CD8-positive, alpha-beta memory T cell (primary cell): ENCODE measurements around the gene TMEM135. TPM values are rescaled to one million over a fixed set of nuclear protein-coding genes. Genes with fewer than 3 reads are reported as not detected.
A peak's percentile ranks its signal among the peaks of the same experiment; 100 is the strongest.
"Not testable (repeated sequence)": the region's sequence is repeated elsewhere in the genome, so short reads cannot be mapped to it uniquely, and the experiment has no call there.

Experiments
- CTCF ChIA-PET: fragments of 350-600 bp; sonication (Branson Sonifier 250); formaldehyde crosslinking; loops from one replicate; lab custom pipeline; 2021; ENCODE audit warnings: antibody characterized with exemption; lab: Charles Lee
- POLR2A ChIA-PET: fragments of 350-600 bp; sonication (Branson Sonifier 250); formaldehyde crosslinking; loops from one replicate; lab custom pipeline; 2021; ENCODE audit warnings: antibody characterized with exemption; lab: Charles Lee
- DNase-seq, 5 donors: peaks; one replicate each; pipeline versions ENCODE4 v3.0.0 to v3.0.0-alpha.2; 2020 to 2022; ENCODE audit warnings: mixed read lengths in 1 of 5
- H3K27ac ChIP-seq: one replicate; pipeline ENCODE4 v1.7.0; 2013; ENCODE audit warnings: low read depth, mild to moderate bottlenecking, low read length, moderate library complexity
- H3K27me3 ChIP-seq: 2 replicates; pipeline ENCODE4 v1.7.0; 2013; ENCODE audit warnings: low read length, mild to moderate bottlenecking; ENCODE audit not compliant: insufficient read depth, poor library complexity, severe bottlenecking
- H3K36me3 ChIP-seq: 2 replicates; pipeline ENCODE4 v1.7.0; 2013; ENCODE audit warnings: mild to moderate bottlenecking, low read length, moderate library complexity; ENCODE audit not compliant: insufficient read depth
- H3K4me1 ChIP-seq: 2 replicates; pipeline ENCODE4 v1.7.0; 2013; ENCODE audit warnings: mild to moderate bottlenecking, low read length, moderate library complexity; ENCODE audit not compliant: insufficient read depth
- H3K4me3 ChIP-seq: 2 replicates; pipeline ENCODE4 v1.7.0; 2013; ENCODE audit warnings: mild to moderate bottlenecking, low read length
- H3K9me3 ChIP-seq: 2 replicates; pipeline ENCODE4 v1.7.0; 2013; ENCODE audit warnings: mild to moderate bottlenecking, low read length
- H3K27ac Mint-ChIP-seq, 8 donors: one replicate each; pipeline ENCODE4 v1.8.0; 2020 to 2021; ENCODE audit warnings: mixed read lengths in 8 of 8, mild to moderate bottlenecking in 6 of 8, inconsistent platforms in 3 of 8, moderate library complexity in 3 of 8
- H3K27me3 Mint-ChIP-seq, 2 donors: one replicate each; pipeline ENCODE4 v1.8.0; 2020 to 2021; ENCODE audit warnings: mixed read lengths in 2 of 2, mild to moderate bottlenecking in 1 of 2, moderate library complexity in 1 of 2
- H3K36me3 Mint-ChIP-seq, 3 donors: one replicate each; pipeline ENCODE4 v1.8.0; 2020 to 2021; ENCODE audit warnings: mixed read lengths in 3 of 3, inconsistent platforms in 1 of 3, mild to moderate bottlenecking in 1 of 3
- H3K4me1 Mint-ChIP-seq, 3 donors: one replicate each; pipeline ENCODE4 v1.8.0; 2020 to 2021; ENCODE audit warnings: mixed read lengths in 3 of 3, inconsistent platforms in 1 of 3, mild to moderate bottlenecking in 1 of 3
- H3K4me3 Mint-ChIP-seq, 7 donors: one replicate each; pipeline ENCODE4 v1.8.0; 2020 to 2021; ENCODE audit warnings: mixed read lengths in 7 of 7, mild to moderate bottlenecking in 6 of 7, moderate library complexity in 4 of 7, inconsistent platforms in 2 of 7
- H3K9me3 Mint-ChIP-seq, 5 donors: one replicate each; pipeline ENCODE4 v1.8.0; 2020 to 2022; ENCODE audit warnings: mixed read lengths in 5 of 5, mild to moderate bottlenecking in 3 of 5, moderate library complexity in 2 of 5, inconsistent platforms in 1 of 5
- polyA plus RNA-seq: library from polyadenylated mRNA; unstranded; fragments of 300-500 nt; fragmentation: Illumina TruSeq; gene quantifications from one replicate; pipeline ENCODE4 v1.2.3, GENCODE V29; 2021
- total RNA-seq, 2 experiments: library from RNA; stranded (reverse); gene quantifications; one replicate each; pipeline ENCODE4 v1.2.3, GENCODE V29; 2021

Gene TMEM135
- total and polyA plus RNA-seq, 3 experiments from 2014 or later = 5.9 to 18.8 (median 12.9) TPM

- Mint-ChIP-seq H3K36me3 (no peaks in the 10 kb centered on the region), H3K9me3 (no peaks in the 10 kb centered on the region), H3K27me3 (no peaks in the 10 kb centered on the region), H3K4me3 (peak overlapping the region in 1 of 7 donors; percentile 63), H3K27ac (peak overlapping the region in 1 of 8 donors; percentile 6), H3K4me1 (peaks cover 0 to 2% (median 0%) of the 10 kb centered on the region in 3 donors)
- CTCF ChIA-PET = no interaction called here
- no peak for DNase-seq
- Histone ChIP-seq H3K4me1 (no peaks in the 10 kb centered on the region), H3K36me3 (no peaks in the 10 kb centered on the region), H3K4me3 (no peak overlapping the region), H3K27me3 (no peaks in the 10 kb centered on the region), H3K9me3 (no peaks in the 10 kb centered on the region), H3K27ac (no peak overlapping the region)
- POLR2A ChIA-PET = no interaction called here
Observed at GRCh38 chr11:87266751-87267150, 229.0 kb downstream of the TMEM135 start.

GRCh38 chr11:87271951-87272350 is 234.2 kb downstream of the TMEM135 start:
- H3K9me3 Mint-ChIP-seq, DNase-seq, H3K4me1 Mint-ChIP-seq, H3K27ac ChIP-seq, H3K27me3 Mint-ChIP-seq, H3K36me3 ChIP-seq, H3K9me3 ChIP-seq, H3K27ac Mint-ChIP-seq, H3K4me3 ChIP-seq, H3K27me3 ChIP-seq, H3K36me3 Mint-ChIP-seq, POLR2A ChIA-PET, H3K4me1 ChIP-seq, H3K4me3 Mint-ChIP-seq, CTCF ChIA-PET: not testable (repeated sequence)

GRCh38 chr11:87275176-87275575 is 237.4 kb downstream of the TMEM135 start:
- DNase-seq = no peak
- Histone ChIP-seq H3K27ac (no peak overlapping the region), H3K27me3 (no peaks in the 10 kb centered on the region), H3K36me3 (no peaks in the 10 kb centered on the region), H3K4me3 (no peak overlapping the region), H3K4me1 (no peaks in the 10 kb centered on the region), H3K9me3 (no peaks in the 10 kb centered on the region)
- no peak overlapping the region for H3K4me3 Mint-ChIP-seq
- POLR2A ChIA-PET = no interaction called here
- no peaks in the 10 kb centered on the region for H3K27me3 Mint-ChIP-seq
- no peak overlapping the region for H3K27ac Mint-ChIP-seq
- H3K36me3 Mint-ChIP-seq = no peaks in the 10 kb centered on the region
- no peaks in the 10 kb centered on the region for H3K4me1 Mint-ChIP-seq
- CTCF ChIA-PET = no interaction called here
- H3K9me3 Mint-ChIP-seq = no peaks in the 10 kb centered on the region

- H3K36me3 ChIP-seq = no peaks in the 10 kb centered on the region
- no peaks in the 10 kb centered on the region for H3K27me3 ChIP-seq
- H3K4me1 Mint-ChIP-seq = peaks cover 0 to 2% (median 0%) of the 10 kb centered on the region in 3 donors
Observed at GRCh38 chr11:87280143-87280542, 242.4 kb downstream of the TMEM135 start.

GRCh38 chr11:87281496-87281895 is 243.8 kb downstream of the TMEM135 start:
- Mint-ChIP-seq H3K36me3 (peaks cover 0 to 6% (median 0%) of the 10 kb centered on the region in 3 donors), H3K4me3 (no peak overlapping the region), H3K27ac (no peak overlapping the region), H3K9me3 (no peaks in the 10 kb centered on the region), H3K4me1 (peaks cover 0 to 2% (median 0%) of the 10 kb centered on the region in 3 donors), H3K27me3 (no peaks in the 10 kb centered on the region)
- no peak overlapping the region for H3K4me3 ChIP-seq
- no peaks in the 10 kb centered on the region for H3K4me1 ChIP-seq
- H3K27me3 ChIP-seq = no peaks in the 10 kb centered on the region
- H3K36me3 ChIP-seq = no peaks in the 10 kb centered on the region
- no peak overlapping the region for H3K27ac ChIP-seq
- ChIA-PET CTCF (no interaction called here), POLR2A (no interaction called here)
- no peak for DNase-seq
- H3K9me3 ChIP-seq = no peaks in the 10 kb centered on the region

More at GRCh38 chr11:87280143-87280542, 242.4 kb downstream of the TMEM135 start:
- Mint-ChIP-seq H3K9me3 (no peaks in the 10 kb centered on the region), H3K27me3 (no peaks in the 10 kb centered on the region), H3K4me3 (no peak overlapping the region), H3K27ac (no peak overlapping the region), H3K36me3 (peaks cover 0 to under 1% (median 0%) of the 10 kb centered on the region in 3 donors)
- no peak overlapping the region for H3K4me3 ChIP-seq
- no peaks in the 10 kb centered on the region for H3K4me1 ChIP-seq
- POLR2A ChIA-PET = no interaction called here
- CTCF ChIA-PET = no interaction called here
- DNase-seq = no peak
- H3K9me3 ChIP-seq = no peaks in the 10 kb centered on the region
- no peak overlapping the region for H3K27ac ChIP-seq

- Mint-ChIP-seq H3K9me3 (no peaks in the 10 kb centered on the region), H3K27me3 (no peaks in the 10 kb centered on the region), H3K27ac (no peak overlapping the region), H3K4me1 (peaks cover 0 to 2% (median 0%) of the 10 kb centered on the region in 3 donors), H3K4me3 (no peak overlapping the region), H3K36me3 (peaks cover 0 to 6% (median 0%) of the 10 kb centered on the region in 3 donors)
- ChIA-PET CTCF (no interaction called here), POLR2A (no interaction called here)
- no peak for DNase-seq
- no peaks in the 10 kb centered on the region for H3K27me3 ChIP-seq
- no peak overlapping the region for H3K4me3 ChIP-seq
- H3K9me3 ChIP-seq = no peaks in the 10 kb centered on the region
- H3K36me3 ChIP-seq = no peaks in the 10 kb centered on the region
- H3K4me1 ChIP-seq = no peaks in the 10 kb centered on the region
- no peak overlapping the region for H3K27ac ChIP-seq
Observed at GRCh38 chr11:87284306-87284705, 246.6 kb downstream of the TMEM135 start.

- DNase-seq, H3K27ac Mint-ChIP-seq, H3K27me3 ChIP-seq, H3K4me1 Mint-ChIP-seq, H3K4me3 Mint-ChIP-seq, POLR2A ChIA-PET, H3K9me3 ChIP-seq, H3K4me3 ChIP-seq, H3K27ac ChIP-seq, H3K9me3 Mint-ChIP-seq, H3K27me3 Mint-ChIP-seq, H3K36me3 ChIP-seq, H3K4me1 ChIP-seq, H3K36me3 Mint-ChIP-seq: not testable (repeated sequence)
- CTCF ChIA-PET = interaction anchor here (1.8 to 2.2 kb wide), 2 partner anchors 290 to 346 kb away, joined by 5 to 7 read pairs; no protein-coding TSS in a partner anchor
Observed at GRCh38 chr11:87285674-87286073, 247.9 kb downstream of the TMEM135 start.

GRCh38 chr11:87286338-87286737 is 248.6 kb downstream of the TMEM135 start:
- DNase-seq = no peak
- no peak overlapping the region for H3K27ac ChIP-seq
- no peaks in the 10 kb centered on the region for H3K27me3 Mint-ChIP-seq
- peaks cover 0 to 7% (median 0%) of the 10 kb centered on the region in 3 donors for H3K36me3 Mint-ChIP-seq
- H3K36me3 ChIP-seq = no peaks in the 10 kb centered on the region
- no peaks in the 10 kb centered on the region for H3K9me3 Mint-ChIP-seq
- no peak overlapping the region for H3K27ac Mint-ChIP-seq
- no peaks in the 10 kb centered on the region for H3K4me1 ChIP-seq
- no peak overlapping the region for H3K4me3 Mint-ChIP-seq
- no peaks in the 10 kb centered on the region for H3K4me1 Mint-ChIP-seq
- no peaks in the 10 kb centered on the region for H3K9me3 ChIP-seq
- POLR2A ChIA-PET = no interaction called here
- H3K27me3 ChIP-seq = no peaks in the 10 kb centered on the region
- CTCF ChIA-PET = interaction anchor here (1.8 to 2.2 kb wide), 2 partner anchors 291 to 347 kb away, joined by 5 to 7 read pairs; no protein-coding TSS in a partner anchor
- H3K4me3 ChIP-seq = no peak overlapping the region
